HCT116 (cell line): ENCODE results near the gene CAPN13. TPM values are rescaled to one million over a fixed set of nuclear protein-coding genes. Genes with fewer than 3 reads are reported as not detected.

ENCODE experiments used
- ATAC-seq: fragments of 200-7000 bp; cut with Tn5 transposase; 2 replicates; pipeline ENCODE4 v1.9.1; 2020; ENCODE audit warnings: mild to moderate bottlenecking, moderate library complexity
- BruUV-seq: library from RNA; stranded (reverse); fragments of 400-500 nt; replicated peaks from 2 replicates; lab custom pipeline; 2021; lab: Mats Ljungman, UMichigan
- CTCF ChIA-PET: fragments of 300-600 bp; sonication (Branson Sonifier 250); formaldehyde crosslinking; loops from one replicate; lab custom pipeline; 2021; ENCODE audit warnings: antibody characterized with exemption; lab: Charles Lee
- POLR2A ChIA-PET: fragments of 300-600, 350-600 bp; sonication (Branson Sonifier 250); formaldehyde crosslinking; loops from one replicate; lab custom pipeline; 2021; ENCODE audit warnings: antibody characterized with exemption; lab: Charles Lee
- RAD21 ChIA-PET, 2 experiments: fragments of 300-600 bp; sonication (Branson Sonifier 250); formaldehyde crosslinking; loops; one replicate each; lab custom pipeline; 2023; ENCODE audit warnings: low total read pairs in 2 of 2; ENCODE audit not compliant: uncharacterized antibody in 2 of 2, unreplicated experiment in 2 of 2, low non-redundant PET in 1 of 2; lab: Charles Lee
- DNase-seq: peaks from one replicate; pipeline ENCODE4 v3.0.0-alpha.2; 2010; ENCODE audit warnings: low read depth, low spot score
- H2AFZ ChIP-seq: fragments of 200-600 bp; shearing (Covaris generic), sonication (generic); 2 replicates; pipeline ENCODE4 v1.6.1; 2017; ENCODE audit warnings: low read depth, mixed run types, mixed read lengths, antibody characterized with exemption, low read length; ENCODE audit not compliant: poor library complexity, severe bottlenecking
- H3K27ac ChIP-seq: 2 replicates; pipeline ENCODE4 v1.5.1; 2012; ENCODE audit warnings: low read depth, low read length
- H3K27me3 ChIP-seq: fragments of 200-600 bp; sonication (generic); 2 replicates; pipeline ENCODE4 v1.6.1; 2016; ENCODE audit warnings: mixed run types, low read length, mixed read lengths; ENCODE audit not compliant: insufficient read depth
- H3K36me3 ChIP-seq, 2 experiments: fragments of 200-500 bp in 1 of 2; fragments of 200-600 bp in 1 of 2; sonication (Bioruptor generic) in 1 of 2; sonication (generic) in 1 of 2; 2 replicates each; pipeline versions ENCODE4 v1.5.1 to v1.6.1; 2014 to 2016; ENCODE audit warnings: low read length in 2 of 2, inconsistent platforms in 1 of 2, mixed read lengths in 1 of 2, mixed run types in 1 of 2; ENCODE audit not compliant: insufficient read depth in 2 of 2, control insufficient read depth in 1 of 2
- H3K4me1 ChIP-seq, 2 experiments: fragments of 200-600 bp in 1 of 2; sonication (generic) in 1 of 2; 2 replicates each; pipeline versions ENCODE4 v1.5.1 to v1.6.1; 2012 to 2017; ENCODE audit warnings: low read length in 2 of 2, inconsistent platforms in 1 of 2, mild to moderate bottlenecking in 1 of 2, mixed read lengths in 1 of 2, mixed run types in 1 of 2, moderate library complexity in 1 of 2; ENCODE audit not compliant: insufficient read depth in 2 of 2, control insufficient read depth in 1 of 2
- H3K4me2 ChIP-seq: fragments of 200-600 bp; sonication (generic); 2 replicates; pipeline ENCODE4 v1.6.1; 2017; ENCODE audit warnings: mixed run types, low read length, mixed read lengths
- H3K4me3 ChIP-seq, 2 experiments: fragments of 200-600 bp in 1 of 2; sonication (generic) in 1 of 2; replicated peaks in 1 of 2; 2 replicates each; pipeline ENCODE4 v1.5.1; 2011 to 2016; ENCODE audit warnings: low read length in 2 of 2, control low read depth in 1 of 2, low read depth in 1 of 2, mild to moderate bottlenecking in 1 of 2, mixed read lengths in 1 of 2, mixed run types in 1 of 2
- H3K79me2 ChIP-seq: fragments of 200-600 bp; sonication (generic); 2 replicates; pipeline ENCODE4 v1.6.1; 2017; ENCODE audit warnings: mild to moderate bottlenecking, mixed run types, low read length, moderate library complexity, mixed read lengths; ENCODE audit not compliant: insufficient read depth
- H3K9ac ChIP-seq: fragments of 200-600 bp; sonication (generic); 2 replicates; pipeline ENCODE4 v1.6.1; 2016; ENCODE audit warnings: low read length, mixed read lengths
- H3K9me2 ChIP-seq: fragments of 200-600 bp; sonication (generic), shearing (Covaris generic); 2 replicates; pipeline ENCODE4 v1.6.1; 2017; ENCODE audit warnings: mixed run types, mild to moderate bottlenecking, moderate library complexity; ENCODE audit not compliant: insufficient read depth
- H3K9me3 ChIP-seq, 2 experiments: fragments of 200-500 bp in 1 of 2; fragments of 200-600 bp in 1 of 2; sonication (Bioruptor generic) in 1 of 2; sonication (generic) in 1 of 2; 2 replicates each; pipeline ENCODE4 v1.6.1; 2014 to 2017; ENCODE audit warnings: low read length in 2 of 2, mixed read lengths in 2 of 2, inconsistent platforms in 1 of 2, low read depth in 1 of 2, mild to moderate bottlenecking in 1 of 2, mixed run types in 1 of 2, moderate library complexity in 1 of 2; ENCODE audit not compliant: control insufficient read depth in 1 of 2, insufficient read depth in 1 of 2
- H4K20me1 ChIP-seq: fragments of 200-600 bp; sonication (generic), shearing (Covaris generic); 2 replicates; pipeline ENCODE4 v1.6.1; 2017; ENCODE audit warnings: mixed run types, mild to moderate bottlenecking, moderate library complexity; ENCODE audit not compliant: insufficient read depth
- FOSL1 ChIP-seq: IDR thresholded peaks from 2 replicates; pipeline ENCODE4 v1.6.1; 2012; ENCODE audit warnings: low read depth
- JUND ChIP-seq: IDR thresholded peaks from 2 replicates; pipeline ENCODE4 v1.6.1; 2012
- POLR2AphosphoS5 ChIP-seq: IDR thresholded peaks from 2 replicates; pipeline ENCODE4 v1.6.1; 2011; ENCODE audit warnings: mild to moderate bottlenecking, low read depth, low read length, moderate library complexity
- SIN3A ChIP-seq: IDR thresholded peaks from 2 replicates; pipeline ENCODE4 v1.6.1; 2012; ENCODE audit warnings: low read depth
- SRF ChIP-seq: IDR thresholded peaks from 2 replicates; pipeline ENCODE4 v1.6.1; 2012; ENCODE audit warnings: low read depth
- ZFX ChIP-seq: fragments of 450-650 bp; IDR thresholded peaks from 2 replicates; pipeline ENCODE4 v1.6.1; 2017
- intact Hi-C: fragments of 100-400 bp; cut with micrococcal nuclease; formaldehyde crosslinking; loops from 2 replicates; pipeline ENCODE4 v1.10.0; 2022
- total RNA-seq: library from RNA; stranded (reverse); gene quantifications from one replicate; pipeline ENCODE4 v1.2.1, GENCODE V29; 2021; ENCODE audit not compliant: unreplicated experiment
- TF ChIP-seq, protein P1 (sequence below), 3 experiments: fragments of 200-600 bp in 1 of 3; sonication (generic) in 1 of 3; IDR thresholded peaks in 2 of 3; conservative IDR thresholded peaks in 1 of 3; 2 replicates each; pipeline ENCODE4 v1.5.1; 2012 to 2017; ENCODE audit warnings: low read depth in 2 of 3, low read length in 2 of 3, antibody characterized with exemption in 1 of 3, borderline replicate concordance in 1 of 3, control low read depth in 1 of 3, mild to moderate bottlenecking in 1 of 3, mixed read lengths in 1 of 3, mixed run types in 1 of 3, moderate library complexity in 1 of 3; ENCODE audit not compliant: insufficient read depth in 1 of 3
- TF ChIP-seq, protein P2 (sequence below): IDR thresholded peaks from 2 replicates; pipeline ENCODE4 v1.6.1; 2011; ENCODE audit warnings: mild to moderate bottlenecking, low read length, moderate library complexity; ENCODE audit not compliant: insufficient replicate concordance; ENCODE audit errors: extremely low read depth
- TF ChIP-seq, protein P3 (sequence below): IDR thresholded peaks from 2 replicates; pipeline ENCODE4 v1.6.1; 2012

CAPN13 gene
- total RNA-seq, 1 experiment from 2014 or later: 0.25 TPM

DNA sequence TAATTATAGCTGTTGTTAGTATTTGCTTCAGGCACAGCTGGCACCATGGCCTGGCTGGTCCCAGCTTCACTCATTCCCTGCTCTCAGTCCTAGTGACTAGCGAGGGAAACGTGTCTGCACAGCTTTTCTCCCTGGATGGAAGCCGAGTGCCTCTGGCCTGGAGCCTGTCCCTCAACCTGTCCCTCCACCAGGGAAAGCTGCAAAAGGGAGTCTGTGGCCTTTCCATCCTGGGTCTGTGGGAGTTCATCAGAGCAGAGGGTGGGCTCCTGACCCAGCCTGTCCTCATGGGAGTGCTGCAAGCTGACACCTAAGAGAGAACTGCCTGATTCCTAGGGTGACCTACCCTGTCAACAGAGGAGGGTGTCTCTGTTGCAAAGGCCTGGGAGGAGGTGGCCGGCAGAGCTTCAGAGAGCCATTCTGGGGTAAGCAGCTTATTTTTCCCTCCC lies 118.3 kb downstream of the CAPN13 start:
- no peak overlapping the region for H2AFZ ChIP-seq
- no TSS peak for BruUV-seq

More for the DNA sequence above, 118.3 kb downstream of the CAPN13 start:
- Histone ChIP-seq H3K9ac (no peak overlapping the region), H3K4me1 (no peaks in the 10 kb centered on the region), H3K79me2 (no peaks in the 10 kb centered on the region), H3K27ac (no peak overlapping the region), H3K27me3 (no peaks in the 10 kb centered on the region), H3K4me2 (no peak overlapping the region), H3K9me2 (no peaks in the 10 kb centered on the region), H3K36me3 (no peaks in the 10 kb centered on the region), H3K4me3 (no peak overlapping the region), H3K9me3 (no peaks in the 10 kb centered on the region), H4K20me1 (no peaks in the 10 kb centered on the region)
- CTCF ChIA-PET: interaction anchor here (0.8 to 1.1 kb wide), 2 partner anchors 23 to 524 kb away, joined by 3 to 4 read pairs; no protein-coding TSS in a partner anchor
- intact Hi-C loops: no loop called here
- POLR2A ChIA-PET: no interaction called here
- TF ChIP-seq SIN3A (no peak), SRF (no peak), POLR2AphosphoS5 (no peak), FOSL1 (no peak), JUND (no peak), ZFX (no peak)
- TF ChIP-seq, protein P1, sequence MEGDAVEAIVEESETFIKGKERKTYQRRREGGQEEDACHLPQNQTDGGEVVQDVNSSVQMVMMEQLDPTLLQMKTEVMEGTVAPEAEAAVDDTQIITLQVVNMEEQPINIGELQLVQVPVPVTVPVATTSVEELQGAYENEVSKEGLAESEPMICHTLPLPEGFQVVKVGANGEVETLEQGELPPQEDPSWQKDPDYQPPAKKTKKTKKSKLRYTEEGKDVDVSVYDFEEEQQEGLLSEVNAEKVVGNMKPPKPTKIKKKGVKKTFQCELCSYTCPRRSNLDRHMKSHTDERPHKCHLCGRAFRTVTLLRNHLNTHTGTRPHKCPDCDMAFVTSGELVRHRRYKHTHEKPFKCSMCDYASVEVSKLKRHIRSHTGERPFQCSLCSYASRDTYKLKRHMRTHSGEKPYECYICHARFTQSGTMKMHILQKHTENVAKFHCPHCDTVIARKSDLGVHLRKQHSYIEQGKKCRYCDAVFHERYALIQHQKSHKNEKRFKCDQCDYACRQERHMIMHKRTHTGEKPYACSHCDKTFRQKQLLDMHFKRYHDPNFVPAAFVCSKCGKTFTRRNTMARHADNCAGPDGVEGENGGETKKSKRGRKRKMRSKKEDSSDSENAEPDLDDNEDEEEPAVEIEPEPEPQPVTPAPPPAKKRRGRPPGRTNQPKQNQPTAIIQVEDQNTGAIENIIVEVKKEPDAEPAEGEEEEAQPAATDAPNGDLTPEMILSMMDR (IDR thresholded peaks at IDR 0.05 in 2 of 3, conservative IDR thresholded peaks at IDR 0.05 in 1 of 3; ENCODE audit: borderline replicate concordance in 1 of 3, insufficient read depth in 1 of 3, low read depth in 2 of 3, low read length in 2 of 3): no peak
- TF ChIP-seq, protein P2, sequence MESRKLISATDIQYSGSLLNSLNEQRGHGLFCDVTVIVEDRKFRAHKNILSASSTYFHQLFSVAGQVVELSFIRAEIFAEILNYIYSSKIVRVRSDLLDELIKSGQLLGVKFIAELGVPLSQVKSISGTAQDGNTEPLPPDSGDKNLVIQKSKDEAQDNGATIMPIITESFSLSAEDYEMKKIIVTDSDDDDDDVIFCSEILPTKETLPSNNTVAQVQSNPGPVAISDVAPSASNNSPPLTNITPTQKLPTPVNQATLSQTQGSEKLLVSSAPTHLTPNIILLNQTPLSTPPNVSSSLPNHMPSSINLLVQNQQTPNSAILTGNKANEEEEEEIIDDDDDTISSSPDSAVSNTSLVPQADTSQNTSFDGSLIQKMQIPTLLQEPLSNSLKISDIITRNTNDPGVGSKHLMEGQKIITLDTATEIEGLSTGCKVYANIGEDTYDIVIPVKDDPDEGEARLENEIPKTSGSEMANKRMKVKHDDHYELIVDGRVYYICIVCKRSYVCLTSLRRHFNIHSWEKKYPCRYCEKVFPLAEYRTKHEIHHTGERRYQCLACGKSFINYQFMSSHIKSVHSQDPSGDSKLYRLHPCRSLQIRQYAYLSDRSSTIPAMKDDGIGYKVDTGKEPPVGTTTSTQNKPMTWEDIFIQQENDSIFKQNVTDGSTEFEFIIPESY: no peak
- TF ChIP-seq, protein P3, sequence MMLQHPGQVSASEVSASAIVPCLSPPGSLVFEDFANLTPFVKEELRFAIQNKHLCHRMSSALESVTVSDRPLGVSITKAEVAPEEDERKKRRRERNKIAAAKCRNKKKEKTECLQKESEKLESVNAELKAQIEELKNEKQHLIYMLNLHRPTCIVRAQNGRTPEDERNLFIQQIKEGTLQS: no peak
- no peak for ATAC-seq
- DNase-seq: no peak
- RAD21 ChIA-PET: no interaction called here
